Measurements from ENCODE around the gene ANXA2. TPM values are rescaled to one million over a fixed set of nuclear protein-coding genes. Genes with fewer than 3 reads are reported as not detected.

The ANXA2 gene
- total RNA-seq, 5 donors from 2014 or later (not counting 1 experiment from before 2014, with no cell fraction given), result 59.4 to 223 (median 159) TPM

- ChIA-PET CTCF (no interaction called here), POLR2A (no interaction called here)
- Mint-ChIP-seq H3K27ac (no peak overlapping the region), H3K36me3 (peaks cover 40% of the 10 kb centered on the region), H3K4me3 (no peak overlapping the region), H3K4me1 (peaks cover 7 to 33% (median 19%) of the 10 kb centered on the region in 3 donors), H3K9me3 (no peaks in the 10 kb centered on the region), H3K27me3 (no peaks in the 10 kb centered on the region)
- Histone ChIP-seq H3K36me3 (ENCODE audit: control insufficient read depth in 2 of 2, extremely low read depth in 1 of 2, insufficient read depth in 1 of 2, low read length in 1 of 2) (peaks cover 0 to 13% of the 10 kb centered on the region in 2 donors), H3K27ac (ENCODE audit: low read length) (no peak overlapping the region), H3K9me3 (no peaks in the 10 kb centered on the region), H3K4me3 (ENCODE audit: control insufficient read depth in 1 of 2, extremely low read depth in 1 of 2, low read length in 1 of 2) (no peak overlapping the region), H3K27me3 (replicated peaks in 1 of 2; ENCODE audit: control insufficient read depth in 2 of 2, extremely low read depth in 1 of 2, insufficient read depth in 2 of 2, low read length in 1 of 2) (no peaks in the 10 kb centered on the region), H3K4me1 (ENCODE audit: control insufficient read depth in 1 of 2, extremely low read depth in 1 of 2, insufficient read depth in 2 of 2, low read length in 2 of 2) (peaks cover 4% of the 10 kb centered on the region in 2 experiments)
- WGBS (ENCODE audit: insufficient coverage), result no CpG with 5 or more reads among the region's 3 CpGs
- ATAC-seq (replicated peaks in 1 of 4), result no peak
- DNase-seq, result no peak
These were observed 13.7 kb downstream of the ANXA2 start for GRCh38 chr15:60384053-60384452.

- Histone ChIP-seq H3K27ac (ENCODE audit: low read length) (no peak overlapping the region), H3K9me3 (no peaks in the 10 kb centered on the region), H3K4me1 (ENCODE audit: control insufficient read depth in 1 of 2, extremely low read depth in 1 of 2, insufficient read depth in 2 of 2, low read length in 2 of 2) (no peaks in the 10 kb centered on the region), H3K4me3 (ENCODE audit: control insufficient read depth in 1 of 2, extremely low read depth in 1 of 2, low read length in 1 of 2) (no peak overlapping the region), H3K27me3 (replicated peaks in 1 of 2; ENCODE audit: control insufficient read depth in 2 of 2, extremely low read depth in 1 of 2, insufficient read depth in 2 of 2, low read length in 1 of 2) (no peaks in the 10 kb centered on the region), H3K36me3 (ENCODE audit: control insufficient read depth in 2 of 2, extremely low read depth in 1 of 2, insufficient read depth in 1 of 2, low read length in 1 of 2) (peaks cover 0 to 13% of the 10 kb centered on the region in 2 donors)
- POLR2A ChIA-PET, result interaction anchor here in 1 of 2 donors (0.5 kb wide), 1 partner anchor 321 kb away, joined by 3 read pairs; no protein-coding TSS in a partner anchor
- H3K4me1 Mint-ChIP-seq, result peaks cover 0 to 26% (median 15%) of the 10 kb centered on the region in 3 donors
- no peak for ATAC-seq (replicated peaks in 1 of 4)
- CTCF ChIA-PET, result no interaction called here
- no peak for DNase-seq
- H3K27me3 Mint-ChIP-seq, result no peaks in the 10 kb centered on the region
- no peak overlapping the region for H3K27ac Mint-ChIP-seq
- H3K4me3 Mint-ChIP-seq, result no peak overlapping the region
- H3K36me3 Mint-ChIP-seq, result peaks cover 40% of the 10 kb centered on the region
- H3K9me3 Mint-ChIP-seq, result no peaks in the 10 kb centered on the region
- 95% methylated on average over 7 of the region's 8 CpGs for WGBS (ENCODE audit: insufficient coverage)
These were observed 14.8 kb downstream of the ANXA2 start for GRCh38 chr15:60382773-60383674.

GRCh38 chr15:60381148-60381788 lies 16.5 kb downstream of the ANXA2 start:
- no peaks in the 10 kb centered on the region for H3K9me3 ChIP-seq
- H3K27me3 ChIP-seq (replicated peaks in 1 of 2; ENCODE audit: control insufficient read depth in 2 of 2, extremely low read depth in 1 of 2, insufficient read depth in 2 of 2, low read length in 1 of 2), result no peaks in the 10 kb centered on the region
- Mint-ChIP-seq H3K4me1 (peaks cover 0 to 13% (median 2%) of the 10 kb centered on the region in 3 donors), H3K27me3 (no peaks in the 10 kb centered on the region), H3K36me3 (peaks cover 51% of the 10 kb centered on the region), H3K27ac (no peak overlapping the region), H3K4me3 (no peak overlapping the region), H3K9me3 (no peaks in the 10 kb centered on the region)
- H3K4me3 ChIP-seq (ENCODE audit: control insufficient read depth in 1 of 2, extremely low read depth in 1 of 2, low read length in 1 of 2), result no peak overlapping the region
- ATAC-seq (replicated peaks in 1 of 4) (no peak), DNase-seq (no peak)
- peaks cover 0 to 19% of the 10 kb centered on the region in 2 donors for H3K36me3 ChIP-seq (ENCODE audit: control insufficient read depth in 2 of 2, extremely low read depth in 1 of 2, insufficient read depth in 1 of 2, low read length in 1 of 2)
- WGBS (ENCODE audit: insufficient coverage), result 88% methylated on average over 6 of the region's 8 CpGs
- ChIA-PET CTCF (interaction anchor here (0.5 to 0.6 kb wide), 2 partner anchors 17 to 54 kb away, joined by 3 to 8 read pairs; no protein-coding TSS in a partner anchor), POLR2A (interaction anchor here in 1 of 2 donors (0.6 kb wide), 1 partner anchor 1747 kb away, joined by 8 read pairs; no protein-coding TSS in a partner anchor)
- no peak overlapping the region for H3K27ac ChIP-seq (ENCODE audit: low read length)
- no peaks in the 10 kb centered on the region for H3K4me1 ChIP-seq (ENCODE audit: control insufficient read depth in 1 of 2, extremely low read depth in 1 of 2, insufficient read depth in 2 of 2, low read length in 2 of 2)

- Mint-ChIP-seq H3K4me1 (peaks cover 0 to 7% (median 2%) of the 10 kb centered on the region in 3 donors), H3K36me3 (peaks cover 58% of the 10 kb centered on the region), H3K27ac (no peak overlapping the region), H3K27me3 (no peaks in the 10 kb centered on the region), H3K4me3 (no peak overlapping the region), H3K9me3 (no peaks in the 10 kb centered on the region)
- ATAC-seq (replicated peaks in 1 of 4) (no peak), DNase-seq (no peak)
- H3K27me3 ChIP-seq (replicated peaks in 1 of 2; ENCODE audit: control insufficient read depth in 2 of 2, extremely low read depth in 1 of 2, insufficient read depth in 2 of 2, low read length in 1 of 2), result no peaks in the 10 kb centered on the region
- ChIA-PET CTCF (interaction anchor here in 1 of 2 donors (0.5 kb wide), 1 partner anchor 9 kb away, joined by 7 read pairs; no protein-coding TSS in a partner anchor), POLR2A (no interaction called here)
- H3K27ac ChIP-seq (ENCODE audit: low read length), result no peak overlapping the region
- H3K4me3 ChIP-seq (ENCODE audit: control insufficient read depth in 1 of 2, extremely low read depth in 1 of 2, low read length in 1 of 2), result no peak overlapping the region
- H3K9me3 ChIP-seq, result no peaks in the 10 kb centered on the region
- H3K4me1 ChIP-seq (ENCODE audit: control insufficient read depth in 1 of 2, extremely low read depth in 1 of 2, insufficient read depth in 2 of 2, low read length in 2 of 2), result no peaks in the 10 kb centered on the region
- 100% methylated on average over 3 of the region's 8 CpGs for WGBS (ENCODE audit: insufficient coverage)
- peaks cover 0 to 23% of the 10 kb centered on the region in 2 donors for H3K36me3 ChIP-seq (ENCODE audit: control insufficient read depth in 2 of 2, extremely low read depth in 1 of 2, insufficient read depth in 1 of 2, low read length in 1 of 2)
These were observed 18.1 kb downstream of the ANXA2 start for GRCh38 chr15:60379525-60380274.

GRCh38 chr15:60379185-60379524 lies 18.6 kb downstream of the ANXA2 start:
- Mint-ChIP-seq H3K27ac (no peak overlapping the region), H3K36me3 (peaks cover 53% of the 10 kb centered on the region), H3K27me3 (no peaks in the 10 kb centered on the region), H3K4me3 (no peak overlapping the region), H3K4me1 (peaks cover 0 to 9% (median 3%) of the 10 kb centered on the region in 3 donors), H3K9me3 (no peaks in the 10 kb centered on the region)
- ChIA-PET CTCF (no interaction called here), POLR2A (no interaction called here)
- no peak overlapping the region for H3K27ac ChIP-seq (ENCODE audit: low read length)
- no peaks in the 10 kb centered on the region for H3K27me3 ChIP-seq (replicated peaks in 1 of 2; ENCODE audit: control insufficient read depth in 2 of 2, extremely low read depth in 1 of 2, insufficient read depth in 2 of 2, low read length in 1 of 2)
- H3K9me3 ChIP-seq, result no peaks in the 10 kb centered on the region
- no CpG with 5 or more reads among the region's 1 CpG for WGBS (ENCODE audit: insufficient coverage)
- ATAC-seq (replicated peaks in 1 of 4) (no peak), DNase-seq (no peak)
- no peaks in the 10 kb centered on the region for H3K4me1 ChIP-seq (ENCODE audit: control insufficient read depth in 1 of 2, extremely low read depth in 1 of 2, insufficient read depth in 2 of 2, low read length in 2 of 2)
- H3K4me3 ChIP-seq (ENCODE audit: control insufficient read depth in 1 of 2, extremely low read depth in 1 of 2, low read length in 1 of 2), result no peak overlapping the region
- peaks cover 0 to 28% of the 10 kb centered on the region in 2 donors for H3K36me3 ChIP-seq (ENCODE audit: control insufficient read depth in 2 of 2, extremely low read depth in 1 of 2, insufficient read depth in 1 of 2, low read length in 1 of 2)

GRCh38 chr15:60376677-60377095 lies 21.1 kb downstream of the ANXA2 start:
- POLR2A ChIA-PET, result no interaction called here
- Mint-ChIP-seq H3K27ac (no peak overlapping the region), H3K4me3 (no peak overlapping the region), H3K36me3 (peaks cover 49% of the 10 kb centered on the region), H3K27me3 (no peaks in the 10 kb centered on the region), H3K9me3 (no peaks in the 10 kb centered on the region), H3K4me1 (peaks cover 0 to 13% (median 9%) of the 10 kb centered on the region in 3 donors)
- Histone ChIP-seq H3K9me3 (no peaks in the 10 kb centered on the region), H3K27ac (ENCODE audit: low read length) (no peak overlapping the region), H3K4me3 (ENCODE audit: control insufficient read depth in 1 of 2, extremely low read depth in 1 of 2, low read length in 1 of 2) (no peak overlapping the region), H3K36me3 (ENCODE audit: control insufficient read depth in 2 of 2, extremely low read depth in 1 of 2, insufficient read depth in 1 of 2, low read length in 1 of 2) (peaks cover 0 to 24% of the 10 kb centered on the region in 2 donors), H3K27me3 (replicated peaks in 1 of 2; ENCODE audit: control insufficient read depth in 2 of 2, extremely low read depth in 1 of 2, insufficient read depth in 2 of 2, low read length in 1 of 2) (no peaks in the 10 kb centered on the region), H3K4me1 (ENCODE audit: control insufficient read depth in 1 of 2, extremely low read depth in 1 of 2, insufficient read depth in 2 of 2, low read length in 2 of 2) (no peaks in the 10 kb centered on the region)
- CTCF ChIA-PET, result interaction anchor here in 1 of 2 donors (0.7 kb wide), 1 partner anchor 19 kb away, joined by 3 read pairs; no protein-coding TSS in a partner anchor
- WGBS (ENCODE audit: insufficient coverage), result 94% methylated on average over 9 of the region's 12 CpGs
- no peak for DNase-seq
- ATAC-seq (replicated peaks in 1 of 4), result no peak
